Activated CD8-positive, alpha-beta memory T cell treated with anti-CD3 and anti-CD28 coated beads for 4 hours (primary cell): ENCODE data around the gene RNF141.

Source experiments
- DNase-seq, 2 donors: peaks; one replicate each; pipeline ENCODE4 v3.0.0-alpha.2; 2020; ENCODE audit warnings: low read depth in 2 of 2

RNF141 gene

DNA sequence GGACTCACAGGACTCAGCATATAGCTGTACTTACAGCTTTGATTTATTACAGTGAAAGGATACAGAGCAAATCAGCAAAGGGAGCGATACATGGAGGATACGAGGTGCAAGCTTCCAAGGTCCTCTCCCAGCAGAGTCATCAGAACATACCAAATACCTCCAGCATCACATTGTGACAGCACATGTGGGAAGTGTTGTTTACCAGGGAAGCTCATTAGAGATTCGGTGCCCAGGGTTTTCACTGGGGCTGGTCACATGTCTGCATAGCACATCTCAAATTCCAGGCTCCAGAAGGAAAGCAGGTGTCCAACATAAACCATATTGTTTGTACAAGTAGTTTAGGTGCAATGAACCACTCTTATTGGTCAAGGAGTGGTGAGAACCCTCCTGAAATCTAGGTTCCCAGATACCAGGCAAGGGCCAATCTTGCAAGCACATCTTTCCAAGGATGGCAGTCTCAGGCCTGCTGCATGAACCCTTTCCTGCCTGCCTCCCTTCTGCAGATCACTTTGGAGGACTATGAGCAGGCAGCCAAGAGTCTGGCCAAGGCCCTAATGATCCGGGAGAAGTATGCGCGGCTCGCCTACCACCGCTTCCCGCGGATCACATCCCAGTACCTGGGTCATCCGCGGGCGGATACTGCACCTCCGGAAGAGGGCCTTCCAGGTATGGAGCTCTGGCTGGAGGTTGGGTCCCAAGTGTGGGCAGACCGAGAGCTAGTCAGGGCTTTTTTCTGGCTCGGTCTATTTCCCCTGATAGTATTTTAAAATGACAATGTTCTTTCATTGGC, 59.2 kb downstream of the RNF141 start:
- DNase-seq = no peak

DNA sequence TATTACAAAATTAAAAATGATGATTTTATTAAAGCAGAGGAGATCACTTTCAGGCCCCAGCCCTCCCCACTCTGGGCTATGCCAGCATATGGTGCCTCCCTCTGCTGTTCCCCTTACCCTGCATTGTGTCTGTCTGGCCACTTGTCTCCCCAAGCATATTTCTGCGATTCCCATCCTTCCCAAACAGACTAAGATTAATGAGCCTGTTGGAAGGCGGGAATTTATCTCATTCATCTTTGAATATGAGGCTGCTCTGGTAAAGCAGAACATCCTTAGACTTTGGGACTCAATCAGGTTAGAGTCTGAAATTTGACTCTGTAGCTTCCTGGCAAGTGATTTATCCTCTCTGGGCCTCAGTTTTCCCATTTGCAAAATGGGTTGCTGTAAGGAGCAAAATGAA, 60.2 kb downstream of the RNF141 start:
- DNase-seq = no peak

DNA sequence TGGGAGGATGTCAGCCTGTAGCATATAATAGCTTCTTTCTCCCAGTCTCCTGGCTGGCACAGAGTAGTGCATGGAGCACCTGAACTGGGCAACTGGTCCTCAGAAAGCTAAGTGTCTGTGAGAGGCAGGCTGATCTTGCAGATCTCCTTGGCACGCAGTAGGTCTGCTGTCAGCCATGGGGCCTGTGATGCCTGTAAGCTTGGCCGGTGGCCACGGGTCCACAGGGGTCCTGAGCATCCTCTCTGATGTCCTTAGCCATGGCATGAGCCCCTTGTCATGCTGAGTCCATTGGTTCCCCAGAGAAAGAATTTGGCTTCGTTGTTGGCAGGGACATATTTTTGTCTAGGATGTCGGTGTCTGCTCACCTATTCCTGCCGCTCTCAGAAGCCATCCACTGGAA, 61.0 kb downstream of the RNF141 start:
- no peak for DNase-seq

DNA sequence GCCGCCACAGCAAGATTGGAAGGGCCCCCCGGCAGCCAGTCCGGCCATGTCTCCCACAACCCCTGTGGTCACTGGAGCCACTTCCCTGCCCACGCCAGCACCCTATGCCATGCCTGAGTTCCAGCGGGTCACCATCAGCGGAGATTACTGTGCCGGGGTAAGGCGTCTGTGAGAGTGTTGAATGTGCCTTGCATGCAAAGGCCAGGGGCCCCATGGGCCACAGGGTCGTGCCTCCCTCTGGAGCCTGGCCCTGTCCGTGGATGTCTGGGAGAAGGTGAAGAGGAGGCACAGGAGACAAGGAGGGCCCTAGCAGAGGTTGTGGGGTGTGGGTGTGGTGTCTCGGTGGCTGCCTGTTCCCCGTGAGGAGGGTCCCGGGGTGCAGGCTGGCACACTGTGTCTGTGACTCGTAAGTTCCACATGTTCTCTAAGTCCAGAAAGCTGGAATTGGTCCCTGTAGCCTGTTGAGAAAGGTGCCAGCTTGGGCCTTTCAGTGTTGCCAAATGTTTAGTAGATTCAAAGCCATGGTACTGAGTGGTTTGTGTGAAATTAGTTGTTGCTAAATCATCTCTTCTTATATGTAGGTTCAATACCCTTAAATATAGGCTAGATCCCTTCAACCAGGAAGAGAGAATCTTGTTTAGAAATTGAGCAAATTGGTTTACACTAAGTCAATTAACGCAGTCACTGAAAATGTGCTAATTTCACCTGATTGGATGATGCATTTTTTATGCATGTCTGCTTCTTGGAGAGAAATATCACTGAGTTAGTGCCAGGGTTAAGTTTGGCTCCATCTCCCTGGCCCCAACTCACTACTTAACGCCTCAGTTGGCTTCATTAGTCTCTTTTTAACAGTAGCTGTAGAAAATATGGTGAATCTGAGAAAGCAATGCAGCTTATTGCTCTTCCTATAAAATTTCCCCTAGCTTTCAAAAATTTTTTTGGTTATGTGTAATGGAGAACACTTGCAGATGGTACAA, 62.1 kb downstream of the RNF141 start:
- DNase-seq = no peak

DNA sequence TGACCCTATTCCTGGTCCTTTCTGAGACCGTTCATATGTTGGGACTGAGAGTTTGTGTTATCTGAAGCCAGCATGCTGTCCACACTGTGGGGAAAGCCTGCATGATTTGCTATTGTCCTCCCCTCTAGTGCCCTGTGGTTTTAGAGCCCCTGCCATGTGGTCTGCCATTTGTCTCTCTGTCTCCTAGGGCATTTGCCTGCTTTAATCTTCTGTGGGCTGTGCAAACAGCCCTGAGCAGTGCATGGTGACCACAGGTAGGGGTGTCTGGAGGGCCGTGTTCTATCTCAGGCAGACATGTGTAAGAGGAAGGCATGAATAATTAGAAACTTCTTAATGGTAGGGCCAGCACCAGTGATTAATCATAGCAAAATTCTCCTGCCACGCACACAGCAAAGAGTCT, 62.9 kb downstream of the RNF141 start:
- no peak for DNase-seq

DNA sequence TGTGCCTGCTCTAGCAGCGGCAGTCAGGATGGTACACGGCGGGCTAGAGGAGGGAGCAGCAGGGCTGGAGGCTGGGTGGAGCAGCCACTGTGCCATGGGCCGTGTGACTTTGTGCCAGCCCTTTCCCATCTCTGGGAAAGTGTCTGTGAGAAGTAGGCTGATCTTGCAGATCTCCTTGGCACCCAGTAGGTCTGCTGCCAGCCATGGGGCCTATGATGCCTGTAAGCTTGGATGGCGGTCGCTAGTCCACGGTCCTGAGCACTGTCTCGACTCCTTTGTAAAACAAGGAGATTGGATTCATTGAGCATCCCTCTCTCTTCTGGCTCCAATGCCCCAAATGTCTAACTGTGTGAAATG, 63.3 kb downstream of the RNF141 start:
- DNase-seq = no peak

DNA sequence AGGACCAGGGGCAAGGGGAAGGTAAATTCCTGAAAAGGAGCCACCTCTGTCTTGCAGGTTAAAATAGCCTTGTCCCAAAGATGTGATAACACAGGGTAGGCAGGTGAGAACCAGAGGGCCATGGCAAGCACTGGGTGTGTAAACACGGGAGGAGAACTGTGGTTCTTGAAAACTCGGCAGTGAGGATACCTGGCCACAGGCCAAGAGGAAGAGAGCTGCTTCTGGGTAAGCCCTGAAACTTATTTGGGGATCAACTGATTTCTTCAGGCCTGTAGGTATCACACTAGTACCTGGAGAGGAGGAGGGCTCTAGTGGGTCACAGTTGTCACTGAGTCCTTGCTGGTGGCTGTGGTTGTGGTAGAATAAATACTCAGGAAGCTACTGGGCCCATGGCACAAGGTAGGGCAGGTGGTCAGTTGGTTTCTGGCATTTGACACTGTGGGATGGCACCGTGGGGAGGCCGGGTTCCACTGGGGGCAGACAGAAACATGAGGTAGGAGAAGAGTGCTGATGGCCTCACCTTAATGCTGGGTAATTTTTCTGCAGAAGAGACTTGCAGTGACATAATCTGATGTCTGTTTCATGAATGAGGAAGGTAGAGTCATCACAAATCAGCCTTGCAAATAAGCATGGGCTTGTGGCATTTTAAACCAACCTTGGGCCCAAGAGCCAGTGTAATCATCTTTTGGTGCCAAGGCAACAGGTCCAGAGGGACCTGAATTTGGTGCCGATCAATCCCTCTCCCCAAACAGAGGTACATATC, 63.9 kb downstream of the RNF141 start:
- no peak for DNase-seq

DNA sequence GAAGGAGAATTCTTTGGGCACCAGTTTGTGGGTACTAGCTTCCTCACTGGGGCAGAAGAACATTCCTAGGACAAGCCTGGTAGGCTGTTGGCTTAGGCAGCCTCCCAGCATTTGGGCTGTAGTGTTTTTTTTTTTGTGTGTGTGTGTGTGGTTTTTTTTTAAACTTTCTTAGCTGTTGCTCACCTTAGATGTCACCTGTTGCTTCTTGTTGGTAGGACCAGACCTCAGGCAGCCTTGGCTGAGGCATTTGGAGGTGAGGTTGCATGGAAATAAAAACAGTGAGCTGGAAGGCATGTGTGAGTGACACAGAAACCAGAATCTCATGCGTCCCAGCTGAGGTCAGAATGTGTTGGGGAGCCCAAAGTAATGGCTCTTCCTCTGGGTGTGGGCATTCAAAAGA, 64.6 kb downstream of the RNF141 start:
- DNase-seq = no peak

DNA sequence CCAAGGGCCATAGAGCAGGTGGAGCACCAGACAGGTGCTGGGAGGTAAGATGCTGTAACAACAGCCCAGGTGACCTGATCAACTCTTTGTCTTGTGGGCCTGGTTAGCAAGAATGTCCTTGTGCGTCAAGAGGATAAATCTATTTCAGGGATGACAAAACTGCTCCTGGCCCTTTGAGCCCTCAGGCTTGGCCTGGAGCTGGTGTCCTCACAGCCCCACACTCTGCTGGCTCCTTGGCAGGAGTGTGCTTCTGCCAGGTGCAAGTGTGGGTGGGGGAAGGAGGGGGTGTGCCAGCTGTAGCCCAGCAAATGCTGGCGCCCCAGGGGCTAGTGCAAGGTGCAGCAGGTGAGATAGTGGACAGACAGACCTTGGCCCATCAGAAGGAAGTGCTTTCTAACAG, 66.4 kb downstream of the RNF141 start:
- DNase-seq = no peak

DNA sequence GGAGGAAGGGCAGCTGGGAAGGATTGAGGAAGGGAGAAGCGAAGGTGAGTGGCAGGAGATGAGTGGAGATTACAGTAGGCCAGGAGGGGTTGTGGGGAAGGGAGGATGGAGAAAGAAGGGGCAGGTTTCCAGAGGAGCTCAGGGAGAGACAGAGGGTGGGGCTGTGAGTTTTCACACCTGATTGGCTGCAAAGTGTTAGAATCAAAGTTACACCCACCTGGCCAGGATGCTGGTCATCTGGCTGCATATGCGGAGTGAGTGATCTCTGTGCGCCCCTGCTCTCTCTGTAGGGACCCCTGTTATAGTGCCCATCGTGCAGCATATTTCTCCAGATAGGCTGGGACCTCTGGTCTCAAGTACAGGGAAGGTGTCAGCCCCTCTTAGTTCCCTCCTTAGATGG, 67.6 kb downstream of the RNF141 start:
- no peak for DNase-seq

DNA sequence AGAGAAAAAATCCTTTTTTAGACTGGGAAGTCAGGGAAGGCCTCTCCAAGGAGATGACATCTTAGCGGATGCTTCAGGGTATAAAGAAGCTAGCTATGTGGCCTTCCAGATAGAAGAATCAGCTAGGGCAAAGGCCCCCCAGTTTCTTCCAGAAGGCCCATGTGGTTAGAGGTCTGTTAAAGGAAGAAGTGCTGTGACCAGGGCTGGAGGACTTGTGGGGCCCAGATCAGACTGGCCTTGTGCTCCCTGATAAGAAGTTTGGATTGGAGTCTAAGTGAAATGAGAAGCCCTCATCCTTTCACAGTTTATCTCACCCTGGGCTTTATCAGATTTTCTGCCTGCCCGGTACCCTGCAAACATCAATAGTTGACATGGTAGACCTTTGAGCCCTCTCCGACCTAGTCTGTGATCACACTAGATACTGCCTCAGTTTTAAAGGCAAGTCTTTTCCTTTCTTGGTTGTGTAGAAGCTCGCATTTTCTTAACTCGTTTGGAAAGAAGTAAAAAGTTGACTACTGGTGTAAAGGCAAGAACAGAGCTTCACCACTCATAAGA, 78.2 kb downstream of the RNF141 start:
- no peak for DNase-seq
